ENCODE results near the gene USP13. TPM values are rescaled to one million over a fixed set of nuclear protein-coding genes. Genes with fewer than 3 reads are reported as not detected.

The USP13 gene
- total and polyA plus RNA-seq, 12 donors: 13.7 to 181 (median 142) TPM

DNA sequence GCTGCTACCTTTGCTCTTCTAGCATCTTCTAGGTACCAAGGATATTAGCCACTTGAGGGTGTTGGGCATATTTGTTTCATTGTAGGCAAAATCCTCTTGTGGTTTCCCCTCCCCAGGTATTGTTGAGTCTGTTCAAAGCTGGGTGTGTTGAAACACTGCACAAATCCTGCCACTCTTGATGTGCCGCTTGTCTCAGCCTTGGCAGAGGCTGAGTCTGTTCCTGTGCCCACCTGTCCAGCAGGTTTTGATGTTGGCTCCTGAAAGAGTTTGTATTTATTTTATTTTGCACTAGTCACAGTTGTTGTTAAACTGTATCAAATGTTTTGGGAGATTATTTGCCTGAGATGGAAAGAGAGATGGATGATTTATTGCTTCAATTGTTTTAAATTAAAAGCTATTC is 136.2 kb downstream of the USP13 start:
- 96 to 98% methylated on average over 1 of the region's 1 CpG for WGBS, 2 donors
- no peaks in the 10 kb centered on the region for H3K9me3 ChIP-seq
- TF ChIP-seq, protein P1, sequence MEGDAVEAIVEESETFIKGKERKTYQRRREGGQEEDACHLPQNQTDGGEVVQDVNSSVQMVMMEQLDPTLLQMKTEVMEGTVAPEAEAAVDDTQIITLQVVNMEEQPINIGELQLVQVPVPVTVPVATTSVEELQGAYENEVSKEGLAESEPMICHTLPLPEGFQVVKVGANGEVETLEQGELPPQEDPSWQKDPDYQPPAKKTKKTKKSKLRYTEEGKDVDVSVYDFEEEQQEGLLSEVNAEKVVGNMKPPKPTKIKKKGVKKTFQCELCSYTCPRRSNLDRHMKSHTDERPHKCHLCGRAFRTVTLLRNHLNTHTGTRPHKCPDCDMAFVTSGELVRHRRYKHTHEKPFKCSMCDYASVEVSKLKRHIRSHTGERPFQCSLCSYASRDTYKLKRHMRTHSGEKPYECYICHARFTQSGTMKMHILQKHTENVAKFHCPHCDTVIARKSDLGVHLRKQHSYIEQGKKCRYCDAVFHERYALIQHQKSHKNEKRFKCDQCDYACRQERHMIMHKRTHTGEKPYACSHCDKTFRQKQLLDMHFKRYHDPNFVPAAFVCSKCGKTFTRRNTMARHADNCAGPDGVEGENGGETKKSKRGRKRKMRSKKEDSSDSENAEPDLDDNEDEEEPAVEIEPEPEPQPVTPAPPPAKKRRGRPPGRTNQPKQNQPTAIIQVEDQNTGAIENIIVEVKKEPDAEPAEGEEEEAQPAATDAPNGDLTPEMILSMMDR (IDR thresholded peaks at IDR 0.05): no peak
- peaks cover 0 to 4% (median 0%) of the 10 kb centered on the region in 9 donors for H3K4me1 ChIP-seq
- intact Hi-C loops (cut with DNase I): no loop called here
- H3K4me3 ChIP-seq: no peak overlapping the region
- DNase-seq (no peak), ATAC-seq (no peak)
- H3K27ac ChIP-seq: no peak overlapping the region
- no peaks in the 10 kb centered on the region for H3K27me3 ChIP-seq
- peaks cover 0 to 40% (median 0%) of the 10 kb centered on the region in 9 donors for H3K36me3 ChIP-seq

DNA sequence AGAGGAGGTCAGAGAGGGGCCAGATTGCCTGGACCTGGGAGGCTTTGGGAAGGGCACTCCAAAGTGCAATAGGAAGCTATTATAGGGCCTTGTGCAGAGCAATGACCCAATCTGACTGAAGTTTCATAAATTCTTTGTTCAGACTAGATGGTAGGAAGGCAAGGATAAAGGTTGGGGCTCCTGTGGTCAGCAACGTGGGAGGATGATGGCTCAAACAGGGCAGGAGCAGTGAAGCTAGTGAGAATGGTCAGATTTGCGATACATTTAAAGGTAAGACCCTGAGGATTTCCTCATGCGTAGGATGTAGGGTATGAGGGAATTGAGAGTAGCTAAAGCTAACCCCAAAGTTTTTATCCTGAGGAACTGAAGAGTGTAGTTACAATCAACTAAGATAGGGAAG is 139.0 kb downstream of the USP13 start:
- no peak for DNase-seq
- no peak overlapping the region for H3K27ac ChIP-seq
- no peaks in the 10 kb centered on the region for H3K9me3 ChIP-seq
- intact Hi-C loops (cut with DNase I): loop anchor here in 1 of 10 donors (2.0 kb wide), 1 partner anchor 47 kb away; no protein-coding TSS in a partner anchor
- H3K4me1 ChIP-seq: peaks cover 0 to 5% (median 0%) of the 10 kb centered on the region in 9 donors
- WGBS, 2 donors: 94 to 95% methylated on average over 3 of the region's 3 CpGs
- TF ChIP-seq, protein P1 (IDR thresholded peaks at IDR 0.05): no peak
- H3K27me3 ChIP-seq: no peaks in the 10 kb centered on the region
- peaks cover 0 to 19% (median 0%) of the 10 kb centered on the region in 9 donors for H3K36me3 ChIP-seq
- ATAC-seq: no peak
- H3K4me3 ChIP-seq: no peak overlapping the region

DNA sequence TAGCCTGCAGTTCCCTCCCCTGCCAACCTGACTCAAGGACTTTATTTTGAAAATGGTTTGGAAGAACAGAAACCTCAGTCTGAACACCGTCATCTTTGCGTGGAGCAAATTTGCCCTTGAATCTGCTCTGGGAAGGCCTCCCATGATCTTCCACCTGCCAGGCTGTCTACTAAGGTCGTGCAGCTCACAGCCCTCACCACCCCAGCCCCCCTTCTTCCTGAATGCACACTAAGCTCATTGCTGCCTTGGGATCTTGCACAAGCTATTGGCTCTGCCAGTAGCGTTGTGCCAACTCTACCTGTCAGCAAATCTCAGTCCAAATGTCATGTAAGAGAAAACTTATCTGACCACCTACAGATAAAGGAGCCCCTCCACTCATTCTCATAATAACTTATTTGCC is 141.5 kb downstream of the USP13 start:
- Histone ChIP-seq H3K4me3 (no peak overlapping the region), H3K4me1 (peaks cover 0 to 5% (median 0%) of the 10 kb centered on the region in 9 donors), H3K9me3 (no peaks in the 10 kb centered on the region), H3K27me3 (no peaks in the 10 kb centered on the region), H3K27ac (no peak overlapping the region), H3K36me3 (peaks cover 0 to 7% (median 0%) of the 10 kb centered on the region in 9 donors)
- 43 to 44% methylated on average over 4 of the region's 4 CpGs for WGBS, 2 donors
- ATAC-seq (peak in 7 of 8 donors; percentile 52 to 93 (median 59)), DNase-seq (peak in 1 of 2 donors; percentile 14)
- intact Hi-C loops (cut with DNase I): no loop called here
- TF ChIP-seq, protein P1 (IDR thresholded peaks at IDR 0.05): no peak

DNA sequence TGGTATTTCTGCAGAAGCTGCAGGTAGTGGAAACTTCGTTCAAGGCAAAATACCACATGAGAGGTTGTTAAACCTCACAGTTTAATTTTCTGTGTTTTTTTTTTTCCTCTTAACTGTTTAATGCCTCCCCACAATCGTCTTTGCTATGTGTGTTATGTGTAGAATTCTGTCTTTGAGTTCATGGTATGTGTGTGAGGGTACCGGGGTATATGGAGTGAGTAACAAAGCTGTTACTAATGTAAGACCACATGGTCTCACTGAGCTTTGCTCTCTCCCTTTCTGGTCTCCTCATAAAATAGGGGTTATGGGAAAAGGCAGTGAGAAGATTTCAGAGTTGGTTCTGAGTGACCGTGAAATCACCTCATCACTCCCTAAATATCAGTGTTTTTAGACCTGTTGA is 143.6 kb downstream of the USP13 start:
- DNase-seq (no peak), ATAC-seq (no peak)
- WGBS, 2 donors: 72 to 78% methylated on average over 4 of the region's 4 CpGs
- Histone ChIP-seq H3K36me3 (no peaks in the 10 kb centered on the region), H3K4me1 (peaks cover 0 to 5% (median 0%) of the 10 kb centered on the region in 9 donors), H3K4me3 (no peak overlapping the region), H3K27ac (no peak overlapping the region), H3K9me3 (no peaks in the 10 kb centered on the region), H3K27me3 (no peaks in the 10 kb centered on the region)
- TF ChIP-seq, protein P1 (IDR thresholded peaks at IDR 0.05): no peak
- intact Hi-C loops (cut with DNase I): no loop called here
